Endothelial cell of umbilical vein (primary cell): ENCODE data around the gene MEX3C. TPM values are rescaled to one million over a fixed set of nuclear protein-coding genes. Genes with fewer than 3 reads are reported as not detected.

Experiments
- BruUV-seq: library from RNA; stranded (reverse); fragments of 400-500 nt; replicated peaks from 2 replicates; lab custom pipeline; 2021; lab: Mats Ljungman, UMichigan
- CTCF ChIA-PET: fragments of 300-600, 350-600 bp; sonication (Branson Sonifier 250); formaldehyde crosslinking; loops from one replicate; lab custom pipeline; 2021; ENCODE audit warnings: antibody characterized with exemption, inconsistent platforms; lab: Charles Lee
- POLR2A ChIA-PET: fragments of 300-600, 350-600 bp; sonication (Branson Sonifier 250); formaldehyde crosslinking; loops from one replicate; lab custom pipeline; 2021; ENCODE audit warnings: antibody characterized with exemption, inconsistent platforms; lab: Charles Lee
- DNase-seq: peaks from one replicate; pipeline ENCODE4 v3.0.0-alpha.2; 2011; ENCODE audit warnings: low read depth, low spot score
- FAIRE-seq: peaks from 2 replicates; lab custom pipeline; 2011; peaks lifted over from hg19 to GRCh38; lab: Jason Lieb, UNC
- H2AFZ ChIP-seq: 2 replicates; pipeline ENCODE4 v1.6.0; 2012; ENCODE audit warnings: low read depth, low read length, control low read depth, inconsistent platforms
- H3K27ac ChIP-seq: 2 replicates; pipeline ENCODE4 v1.5.1; 2011; ENCODE audit warnings: low read depth, mild to moderate bottlenecking, control low read depth, low read length, moderate library complexity; ENCODE audit not compliant: insufficient read depth
- H3K27me3 ChIP-seq, 2 experiments: 2 replicates each; pipeline versions ENCODE4 v1.6.0 to v1.6.1; 2011; ENCODE audit warnings: low read length in 2 of 2, mixed read lengths in 1 of 2; ENCODE audit not compliant: control insufficient read depth in 2 of 2, insufficient read depth in 2 of 2
- H3K36me3 ChIP-seq, 2 experiments: 2 replicates in 1 of 2; 3 replicates in 1 of 2; pipeline ENCODE4 v1.5.1; 2011; ENCODE audit warnings: low read length in 2 of 2, mild to moderate bottlenecking in 1 of 2, moderate library complexity in 1 of 2; ENCODE audit not compliant: control insufficient read depth in 2 of 2, insufficient read depth in 2 of 2; ENCODE audit errors: extremely low read depth in 1 of 2
- H3K4me1 ChIP-seq: 3 replicates; pipeline ENCODE4 v1.5.1; 2011; ENCODE audit warnings: mild to moderate bottlenecking, low read length; ENCODE audit not compliant: control insufficient read depth, insufficient read depth; ENCODE audit errors: extremely low read depth
- H3K4me2 ChIP-seq: 2 replicates; pipeline ENCODE4 v1.6.1; 2011; ENCODE audit warnings: low read length, control low read depth, mixed read lengths; ENCODE audit not compliant: insufficient read depth
- H3K4me3 ChIP-seq, 3 experiments: fragments of 200-600 bp in 1 of 3; sonication (generic), shearing (Covaris generic) in 1 of 3; replicated peaks in 1 of 3; 2 replicates each; pipeline ENCODE4 v1.5.1; 2011 to 2016; ENCODE audit warnings: control low read depth in 3 of 3, low read length in 3 of 3, mild to moderate bottlenecking in 2 of 3, inconsistent platforms in 1 of 3, low read depth in 1 of 3, moderate library complexity in 1 of 3; ENCODE audit not compliant: insufficient read depth in 1 of 3
- H3K79me2 ChIP-seq: 2 replicates; pipeline ENCODE4 v1.6.0; 2012; ENCODE audit warnings: low read length, inconsistent platforms; ENCODE audit not compliant: control insufficient read depth, insufficient read depth
- H3K9ac ChIP-seq: replicated peaks from 2 replicates; pipeline ENCODE3; 2011; ENCODE audit warnings: low read length, control low read depth; ENCODE audit not compliant: insufficient read depth; ENCODE audit errors: extremely low read depth
- H3K9me1 ChIP-seq: replicated peaks from 3 replicates; pipeline ENCODE4 v1.6.0; 2011; ENCODE audit warnings: mild to moderate bottlenecking, low read length; ENCODE audit not compliant: control insufficient read depth, insufficient read depth; ENCODE audit errors: extremely low read depth
- H3K9me3 ChIP-seq: replicated peaks from 2 replicates; pipeline ENCODE4 v1.5.1; 2012; ENCODE audit warnings: low read length, inconsistent platforms; ENCODE audit not compliant: control insufficient read depth, insufficient read depth
- H4K20me1 ChIP-seq: replicated peaks from 2 replicates; pipeline ENCODE3; 2011; ENCODE audit warnings: mild to moderate bottlenecking, low read length; ENCODE audit not compliant: control insufficient read depth, insufficient read depth; ENCODE audit errors: extremely low read depth
- EZH2 ChIP-seq: IDR thresholded peaks from 2 replicates; pipeline ENCODE4 v1.6.1; 2012; ENCODE audit warnings: borderline replicate concordance, low read depth, mild to moderate bottlenecking, moderate library complexity, low read length, inconsistent platforms; ENCODE audit not compliant: severe bottlenecking
- FOS ChIP-seq: IDR thresholded peaks from 2 replicates; pipeline ENCODE4 v1.6.1; 2011; ENCODE audit warnings: mild to moderate bottlenecking, low read length, moderate library complexity, borderline replicate concordance; ENCODE audit not compliant: insufficient read depth
- GATA2 ChIP-seq: IDR thresholded peaks from 2 replicates; pipeline ENCODE4 v1.7.0; 2011; ENCODE audit warnings: low read depth, mild to moderate bottlenecking, moderate library complexity, mixed read lengths, low read length; ENCODE audit not compliant: insufficient read length, insufficient read depth
- JUN ChIP-seq: IDR thresholded peaks from 2 replicates; pipeline ENCODE4 v1.6.1; 2011; ENCODE audit warnings: borderline replicate concordance, low read depth; ENCODE audit not compliant: insufficient read length, insufficient read depth
- MYC ChIP-seq: IDR thresholded peaks from one replicate; pipeline ENCODE4 v1.6.1; 2011; ENCODE audit warnings: mild to moderate bottlenecking, low read depth, low read length
- POLR2AphosphoS5 ChIP-seq: IDR thresholded peaks from 2 replicates; pipeline ENCODE4 v1.6.1; 2012; ENCODE audit warnings: low read depth, mild to moderate bottlenecking, control low read depth, low read length, moderate library complexity; ENCODE audit not compliant: insufficient read depth
- dilution Hi-C: fragments of 300-500 bp; cut with MboI; formaldehyde crosslinking; loops from one replicate; pipeline ENCODE4 v1.15.0; 2019; ENCODE audit warnings: low sequenced_read_pairs; ENCODE audit not compliant: extremely low pct_ligation_motif_present
- intact Hi-C: fragments of 100-400 bp; cut with micrococcal nuclease; formaldehyde crosslinking; loops from one replicate; pipeline ENCODE4 v1.10.0; 2022
- polyA plus RNA-seq, 4 experiments: library from polyadenylated mRNA; depleted of rRNA in 3 of 4; stranded (reverse) in 3 of 4; unstranded in 1 of 4; fragments of >200 nt; gene quantifications; 2 replicates each; pipeline versions ENCODE4 v1.2.1 to v1.2.3, GENCODE V29; 2011 to 2012; ENCODE audit warnings: missing spikeins in 1 of 4
- total RNA-seq: library from RNA; stranded (reverse); gene quantifications from 2 replicates; pipeline ENCODE4 v1.2.3, GENCODE V29; 2021
- TF ChIP-seq, protein P1 (sequence below), 2 donors: IDR thresholded peaks; 1 replicate in 1 of 2; 2 replicates in 1 of 2; pipeline ENCODE4 v1.5.1; 2011; ENCODE audit warnings: low read length in 2 of 2, mild to moderate bottlenecking in 2 of 2, moderate library complexity in 2 of 2, control low read depth in 1 of 2, inconsistent platforms in 1 of 2, low read depth in 1 of 2; ENCODE audit not compliant: insufficient read depth in 1 of 2; ENCODE audit errors: extremely low read depth in 1 of 2

Gene MEX3C
- total and polyA plus RNA-seq, 2 donors (not counting 3 experiments of a cell fraction or from before 2014, with no cell fraction given), result 23.4 to 45.7 TPM

DNA sequence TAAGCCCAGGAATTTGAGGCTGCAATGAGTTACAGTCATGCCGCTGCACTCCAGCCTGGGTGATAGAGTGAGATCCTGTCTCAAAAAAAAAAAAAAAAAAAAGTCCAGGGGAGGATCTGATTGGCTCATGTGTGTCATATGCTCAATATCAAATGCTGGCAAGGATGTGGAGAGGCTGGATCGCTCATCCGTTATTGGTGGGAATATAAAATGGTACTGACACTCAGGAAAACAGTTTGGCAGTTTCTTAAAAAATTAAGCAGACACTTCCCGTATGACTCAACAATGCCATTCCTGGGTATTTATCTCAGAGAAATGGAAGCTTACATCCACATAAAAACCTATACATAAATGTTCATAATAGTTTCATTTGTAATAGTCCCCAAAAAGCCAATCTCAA lies 68.9 kb downstream of the MEX3C start:
- Histone ChIP-seq H4K20me1 (no peaks in the 10 kb centered on the region), H2AFZ (no peak overlapping the region), H3K27me3 (no peaks in the 10 kb centered on the region), H3K9me3 (no peaks in the 10 kb centered on the region), H3K4me3 (no peak overlapping the region), H3K36me3 (no peaks in the 10 kb centered on the region), H3K79me2 (no peaks in the 10 kb centered on the region), H3K9me1 (no peaks in the 10 kb centered on the region), H3K4me2 (no peak overlapping the region), H3K4me1 (no peaks in the 10 kb centered on the region), H3K9ac (no peak overlapping the region), H3K27ac (no peak overlapping the region)
- CTCF ChIA-PET, result no interaction called here
- intact Hi-C loops (no loop called here), dilution Hi-C loops (no loop called here)
- POLR2A ChIA-PET, result no interaction called here
- no TSS peak for BruUV-seq
- no peak for TF ChIP-seq FOS
- no peak for TF ChIP-seq POLR2AphosphoS5
- TF ChIP-seq MYC, result no peak
- TF ChIP-seq GATA2, result no peak
- no peak for TF ChIP-seq EZH2
- TF ChIP-seq JUN, result no peak
- TF ChIP-seq, protein P1, sequence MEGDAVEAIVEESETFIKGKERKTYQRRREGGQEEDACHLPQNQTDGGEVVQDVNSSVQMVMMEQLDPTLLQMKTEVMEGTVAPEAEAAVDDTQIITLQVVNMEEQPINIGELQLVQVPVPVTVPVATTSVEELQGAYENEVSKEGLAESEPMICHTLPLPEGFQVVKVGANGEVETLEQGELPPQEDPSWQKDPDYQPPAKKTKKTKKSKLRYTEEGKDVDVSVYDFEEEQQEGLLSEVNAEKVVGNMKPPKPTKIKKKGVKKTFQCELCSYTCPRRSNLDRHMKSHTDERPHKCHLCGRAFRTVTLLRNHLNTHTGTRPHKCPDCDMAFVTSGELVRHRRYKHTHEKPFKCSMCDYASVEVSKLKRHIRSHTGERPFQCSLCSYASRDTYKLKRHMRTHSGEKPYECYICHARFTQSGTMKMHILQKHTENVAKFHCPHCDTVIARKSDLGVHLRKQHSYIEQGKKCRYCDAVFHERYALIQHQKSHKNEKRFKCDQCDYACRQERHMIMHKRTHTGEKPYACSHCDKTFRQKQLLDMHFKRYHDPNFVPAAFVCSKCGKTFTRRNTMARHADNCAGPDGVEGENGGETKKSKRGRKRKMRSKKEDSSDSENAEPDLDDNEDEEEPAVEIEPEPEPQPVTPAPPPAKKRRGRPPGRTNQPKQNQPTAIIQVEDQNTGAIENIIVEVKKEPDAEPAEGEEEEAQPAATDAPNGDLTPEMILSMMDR (IDR thresholded peaks at IDR 0.05; ENCODE audit: extremely low read depth in 1 of 2, insufficient read depth in 1 of 2, low read depth in 1 of 2, low read length in 2 of 2), result no peak
- DNase-seq (no peak), FAIRE-seq (no peak)
